ENCODE results near the gene MXRA8.

DNA sequence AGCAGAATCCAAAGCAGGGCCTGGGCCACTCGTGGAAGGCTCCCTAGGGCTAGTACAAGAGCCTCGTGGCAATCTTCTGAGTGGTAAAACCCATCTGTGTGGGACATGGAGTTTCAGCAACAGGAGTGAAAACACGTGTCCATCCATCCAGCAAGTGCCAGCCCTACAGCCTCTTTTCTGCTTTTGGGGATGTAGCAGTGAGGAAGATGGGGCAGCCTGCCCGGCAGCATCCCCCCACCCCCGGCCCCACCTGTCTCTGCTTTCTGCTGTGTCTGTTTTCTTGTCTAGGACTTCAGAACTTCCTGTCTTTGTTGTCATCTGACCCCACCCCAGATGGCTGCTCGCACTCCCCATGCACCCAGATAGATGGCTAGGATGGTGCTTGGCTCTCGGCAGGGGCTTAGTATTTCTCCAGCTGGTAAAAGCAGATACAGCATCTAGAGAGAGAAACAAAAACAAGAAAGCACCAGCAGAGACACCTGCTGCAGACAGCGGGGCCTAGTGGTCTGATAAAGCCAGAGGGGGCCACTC is 32.2 kb downstream of the MXRA8 start:
- TF ChIP-seq FOS (IDR thresholded peaks at IDR 0.05; ENCODE audit: borderline replicate concordance, insufficient read depth, low read length) = no peak
- TF ChIP-seq CTCF (IDR thresholded peaks at IDR 0.05; ENCODE audit: extremely low read depth in 1 of 2, insufficient read depth in 1 of 2, low read depth in 1 of 2, low read length in 2 of 2) = no peak
- TF ChIP-seq POLR2A (IDR thresholded peaks at IDR 0.05; ENCODE audit: low read depth, low read length) = no peak
- TF ChIP-seq, protein P1, sequence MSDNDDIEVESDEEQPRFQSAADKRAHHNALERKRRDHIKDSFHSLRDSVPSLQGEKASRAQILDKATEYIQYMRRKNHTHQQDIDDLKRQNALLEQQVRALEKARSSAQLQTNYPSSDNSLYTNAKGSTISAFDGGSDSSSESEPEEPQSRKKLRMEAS (IDR thresholded peaks at IDR 0.05; ENCODE audit: insufficient read depth, insufficient read length) = no peak
- no peak for TF ChIP-seq EZH2 (IDR thresholded peaks at IDR 0.05; ENCODE audit: borderline replicate concordance, low read depth, low read length, severe bottlenecking)
- no peak for TF ChIP-seq MYC (IDR thresholded peaks at IDR 0.05; ENCODE audit: low read depth, low read length)
- TF ChIP-seq GATA2 (IDR thresholded peaks at IDR 0.05; ENCODE audit: insufficient read depth, insufficient read length, low read depth, low read length) = no peak
- no peak for TF ChIP-seq JUN (IDR thresholded peaks at IDR 0.05; ENCODE audit: borderline replicate concordance, insufficient read depth, insufficient read length, low read depth)

Measured in endothelial cell of umbilical vein (primary cell).